Prostate gland (tissue), 2 donors: ENCODE results near the gene VPS37B. TPM values are rescaled to one million over a fixed set of nuclear protein-coding genes. Genes with fewer than 3 reads are reported as not detected.

Experiments used
- DNase-seq: peaks from one replicate; pipeline ENCODE4 v3.0.0-alpha.2; 2019; ENCODE audit warnings: low spot score
- H3K27ac ChIP-seq, 2 donors: fragments of 200-600 bp; sonication (generic); 2 replicates each; pipeline ENCODE4 v1.5.1; 2017 to 2019
- H3K27me3 ChIP-seq: fragments of 200-600 bp; sonication (generic); replicated peaks from 2 replicates; pipeline ENCODE4 v1.5.1; 2019; ENCODE audit not compliant: insufficient read depth
- H3K36me3 ChIP-seq, 2 donors: fragments of 200-600 bp; sonication (generic); 1 replicate in 1 of 2; 2 replicates in 1 of 2; pipeline versions ENCODE4 v1.5.1 to v1.8.1; 2017 to 2019
- H3K4me1 ChIP-seq: fragments of 200-600 bp; sonication (generic); replicated peaks from 2 replicates; pipeline ENCODE4 v1.5.1; 2019
- H3K4me3 ChIP-seq, 2 donors: fragments of 200-600 bp; sonication (generic); 2 replicates each; pipeline ENCODE4 v1.5.1; 2017 to 2019
- H3K9me3 ChIP-seq: fragments of 200-600 bp; sonication (generic); 2 replicates; pipeline ENCODE4 v1.5.1; 2017
- CTCF ChIP-seq, 4 experiments: fragments of 200-600 bp in 2 of 4; fragments of 450-650 bp in 2 of 4; sonication (generic) in 2 of 4; IDR thresholded peaks; 1 replicate in 3 of 4; 2 replicates in 1 of 4; pipeline ENCODE4 v1.5.1; 2016 to 2019; ENCODE audit warnings: antibody characterized with exemption in 4 of 4, mild to moderate bottlenecking in 2 of 4, moderate library complexity in 2 of 4
- POLR2A ChIP-seq: fragments of 450-650 bp; IDR thresholded peaks from one replicate; pipeline ENCODE4 v1.6.1; 2016; ENCODE audit warnings: antibody characterized with exemption, mild to moderate bottlenecking
- POLR2AphosphoS5 ChIP-seq: sonication (generic); formaldehyde crosslinking; IDR thresholded peaks from one replicate; pipeline ENCODE4 v1.6.1; 2017; ENCODE audit warnings: antibody characterized with exemption
- WGBS: methylation state at CpG from one replicate; pipeline ENCODE4 v1.1.5; 2018; 5-methylcytosine and 5-hydroxymethylcytosine counted together
- intact Hi-C: fragments of 100-400 bp; cut with DNase I; formaldehyde crosslinking; loops from one replicate; pipeline ENCODE4 v1.14.2; 2022
- total RNA-seq, 2 donors: library from RNA; depleted of rRNA; stranded (reverse); fragments of >200 nt; gene quantifications; one replicate each; pipeline ENCODE4 v1.1.0, GENCODE V29; 2016

The VPS37B gene
- total RNA-seq, 2 donors from 2014 or later = 37.6 to 67.7 TPM

GRCh38 chr12:122939125-122939524 is 43.2 kb upstream of the VPS37B start:
- no peaks in the 10 kb centered on the region for H3K4me1 ChIP-seq
- 99% methylated on average over 4 of the region's 4 CpGs for WGBS
- H3K9me3 ChIP-seq = no peaks in the 10 kb centered on the region
- H3K27me3 ChIP-seq = no peaks in the 10 kb centered on the region
- no peak overlapping the region for H3K27ac ChIP-seq
- TF ChIP-seq POLR2AphosphoS5 (no peak), POLR2A (no peak), CTCF (IDR thresholded peaks at IDR 0.05) (no peak)
- intact Hi-C loops = no loop called here
- H3K4me3 ChIP-seq = no peak overlapping the region
- no peaks in the 10 kb centered on the region for H3K36me3 ChIP-seq
- no peak for DNase-seq

DNA sequence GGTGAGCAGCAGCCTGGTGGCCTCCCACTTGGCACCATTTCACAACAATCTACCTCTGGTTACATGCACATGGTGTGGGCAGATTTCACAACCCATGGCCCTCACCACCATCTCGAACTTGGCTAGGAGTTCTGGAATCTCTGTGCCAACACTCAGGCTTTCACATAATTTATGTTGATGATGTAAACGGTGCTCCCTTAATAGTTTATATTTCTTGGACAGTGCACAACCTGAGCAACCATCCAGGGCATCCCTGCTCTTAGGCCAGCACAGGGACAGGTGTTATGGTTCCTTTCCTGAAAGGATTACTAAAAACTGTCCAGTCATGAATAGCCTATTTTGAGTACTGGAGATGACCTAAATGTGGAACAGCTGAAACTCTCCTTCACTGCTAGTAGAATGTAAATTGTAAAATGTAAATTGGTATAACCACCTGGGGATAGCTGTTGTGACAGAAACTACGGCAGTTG is 41.7 kb upstream of the VPS37B start:
- TF ChIP-seq CTCF (IDR thresholded peaks at IDR 0.05) = no peak
- TF ChIP-seq POLR2A = no peak
- no peak for TF ChIP-seq POLR2AphosphoS5
- DNase-seq = no peak
- Histone ChIP-seq H3K9me3 (no peaks in the 10 kb centered on the region), H3K27ac (no peak overlapping the region), H3K4me3 (no peak overlapping the region), H3K36me3 (no peaks in the 10 kb centered on the region), H3K27me3 (no peaks in the 10 kb centered on the region), H3K4me1 (no peaks in the 10 kb centered on the region)
- intact Hi-C loops = no loop called here
- 83% methylated on average over 3 of the region's 3 CpGs for WGBS

GRCh38 chr12:122935318-122935717 is 39.4 kb upstream of the VPS37B start:
- Histone ChIP-seq H3K27me3 (no peaks in the 10 kb centered on the region), H3K4me1 (no peaks in the 10 kb centered on the region), H3K36me3 (no peaks in the 10 kb centered on the region), H3K27ac (no peak overlapping the region), H3K4me3 (no peak overlapping the region), H3K9me3 (no peaks in the 10 kb centered on the region)
- TF ChIP-seq POLR2A (no peak), POLR2AphosphoS5 (no peak), CTCF (IDR thresholded peaks at IDR 0.05) (no peak)
- DNase-seq = no peak
- 91% methylated on average over 8 of the region's 8 CpGs for WGBS
- intact Hi-C loops = no loop called here

GRCh38 chr12:122934722-122935121 is 38.8 kb upstream of the VPS37B start:
- H3K27me3 ChIP-seq = no peaks in the 10 kb centered on the region
- no peaks in the 10 kb centered on the region for H3K9me3 ChIP-seq
- no peak for TF ChIP-seq CTCF (IDR thresholded peaks at IDR 0.05)
- TF ChIP-seq POLR2A = no peak
- TF ChIP-seq POLR2AphosphoS5 = no peak
- no peak overlapping the region for H3K27ac ChIP-seq
- H3K36me3 ChIP-seq = no peaks in the 10 kb centered on the region
- H3K4me3 ChIP-seq = no peak overlapping the region
- WGBS = 77% methylated on average over 3 of the region's 3 CpGs
- intact Hi-C loops = no loop called here
- DNase-seq = no peak
- H3K4me1 ChIP-seq = no peaks in the 10 kb centered on the region

GRCh38 chr12:122932207-122932606 is 36.3 kb upstream of the VPS37B start:
- H3K4me3 ChIP-seq = no peak overlapping the region
- no peaks in the 10 kb centered on the region for H3K27me3 ChIP-seq
- H3K36me3 ChIP-seq = no peaks in the 10 kb centered on the region
- no peaks in the 10 kb centered on the region for H3K4me1 ChIP-seq
- DNase-seq = no peak
- intact Hi-C loops = no loop called here
- 97% methylated on average over 8 of the region's 8 CpGs for WGBS
- H3K9me3 ChIP-seq = no peaks in the 10 kb centered on the region
- TF ChIP-seq POLR2A (no peak), POLR2AphosphoS5 (no peak), CTCF (IDR thresholded peaks at IDR 0.05) (no peak)
- no peak overlapping the region for H3K27ac ChIP-seq
